Measurements from ENCODE around the gene ATP8A2. TPM values are rescaled to one million over a fixed set of nuclear protein-coding genes. Genes with fewer than 3 reads are reported as not detected.

ATP8A2 gene
- total RNA-seq, 2 donors from 2014 or later: 0.41 to 1.6 TPM

GRCh38 chr13:26017196-26017921 is 645.6 kb downstream of the ATP8A2 start:
- no peaks in the 10 kb centered on the region for H3K9me3 ChIP-seq
- H3K27ac ChIP-seq: no peak overlapping the region
- DNase-seq (ENCODE audit: low spot score): no peak
- no peak overlapping the region for H3K4me3 ChIP-seq
- H3K27me3 ChIP-seq (replicated peaks; ENCODE audit: insufficient read depth): no peaks in the 10 kb centered on the region
- TF ChIP-seq, protein P1, sequence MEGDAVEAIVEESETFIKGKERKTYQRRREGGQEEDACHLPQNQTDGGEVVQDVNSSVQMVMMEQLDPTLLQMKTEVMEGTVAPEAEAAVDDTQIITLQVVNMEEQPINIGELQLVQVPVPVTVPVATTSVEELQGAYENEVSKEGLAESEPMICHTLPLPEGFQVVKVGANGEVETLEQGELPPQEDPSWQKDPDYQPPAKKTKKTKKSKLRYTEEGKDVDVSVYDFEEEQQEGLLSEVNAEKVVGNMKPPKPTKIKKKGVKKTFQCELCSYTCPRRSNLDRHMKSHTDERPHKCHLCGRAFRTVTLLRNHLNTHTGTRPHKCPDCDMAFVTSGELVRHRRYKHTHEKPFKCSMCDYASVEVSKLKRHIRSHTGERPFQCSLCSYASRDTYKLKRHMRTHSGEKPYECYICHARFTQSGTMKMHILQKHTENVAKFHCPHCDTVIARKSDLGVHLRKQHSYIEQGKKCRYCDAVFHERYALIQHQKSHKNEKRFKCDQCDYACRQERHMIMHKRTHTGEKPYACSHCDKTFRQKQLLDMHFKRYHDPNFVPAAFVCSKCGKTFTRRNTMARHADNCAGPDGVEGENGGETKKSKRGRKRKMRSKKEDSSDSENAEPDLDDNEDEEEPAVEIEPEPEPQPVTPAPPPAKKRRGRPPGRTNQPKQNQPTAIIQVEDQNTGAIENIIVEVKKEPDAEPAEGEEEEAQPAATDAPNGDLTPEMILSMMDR (IDR thresholded peaks at IDR 0.05): no peak
- ATAC-seq (ENCODE audit: insufficient number of reproducible peaks, low FRiP score, low read depth): no peak
- no peaks in the 10 kb centered on the region for H3K36me3 ChIP-seq
- H3K4me1 ChIP-seq (ENCODE audit: control insufficient read depth in 1 of 2, low read depth in 2 of 2): peaks cover 0 to 16% of the 10 kb centered on the region in 2 donors

GRCh38 chr13:26017932-26018665 is 646.3 kb downstream of the ATP8A2 start:
- ATAC-seq (ENCODE audit: insufficient number of reproducible peaks, low FRiP score, low read depth) (no peak), DNase-seq (ENCODE audit: low spot score) (no peak)
- Histone ChIP-seq H3K4me1 (ENCODE audit: control insufficient read depth in 1 of 2, low read depth in 2 of 2) (peaks cover 0 to 23% of the 10 kb centered on the region in 2 donors), H3K4me3 (no peak overlapping the region), H3K27me3 (replicated peaks; ENCODE audit: insufficient read depth) (no peaks in the 10 kb centered on the region), H3K27ac (no peak overlapping the region), H3K36me3 (no peaks in the 10 kb centered on the region), H3K9me3 (no peaks in the 10 kb centered on the region)
- TF ChIP-seq, protein P1 (IDR thresholded peaks at IDR 0.05): no peak

DNA sequence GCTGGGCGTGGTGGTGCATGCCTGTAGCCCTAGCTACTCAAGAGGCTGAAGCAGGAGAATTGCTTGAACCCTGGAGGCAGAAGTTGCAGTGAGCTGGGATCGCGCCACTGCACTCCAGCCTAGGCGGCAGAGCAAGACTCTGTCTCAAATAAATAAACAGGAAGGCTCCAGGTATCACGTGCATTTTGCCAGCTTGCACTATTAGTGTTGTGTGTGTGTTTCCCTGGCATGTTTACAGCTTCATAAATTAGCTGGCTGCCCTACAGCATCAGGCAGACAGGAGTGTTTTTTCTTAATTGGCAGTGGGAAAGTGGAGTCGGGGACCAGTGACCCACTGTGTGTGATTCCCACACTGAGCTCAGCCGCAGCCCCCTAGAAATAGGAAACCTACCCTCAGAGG is 647.5 kb downstream of the ATP8A2 start:
- Histone ChIP-seq H3K27ac (no peak overlapping the region), H3K4me1 (ENCODE audit: control insufficient read depth in 1 of 2, low read depth in 2 of 2) (peaks cover 0 to 34% of the 10 kb centered on the region in 2 donors), H3K27me3 (replicated peaks; ENCODE audit: insufficient read depth) (no peaks in the 10 kb centered on the region), H3K9me3 (no peaks in the 10 kb centered on the region), H3K4me3 (no peak overlapping the region), H3K36me3 (no peaks in the 10 kb centered on the region)
- DNase-seq (ENCODE audit: low spot score) (no peak), ATAC-seq (ENCODE audit: insufficient number of reproducible peaks, low FRiP score, low read depth) (no peak)
- TF ChIP-seq, protein P1 (IDR thresholded peaks at IDR 0.05): no peak

- Histone ChIP-seq H3K27ac (no peak overlapping the region), H3K9me3 (no peaks in the 10 kb centered on the region), H3K27me3 (replicated peaks; ENCODE audit: insufficient read depth) (no peaks in the 10 kb centered on the region), H3K36me3 (no peaks in the 10 kb centered on the region), H3K4me1 (ENCODE audit: control insufficient read depth in 1 of 2, low read depth in 2 of 2) (peaks cover 0 to 43% of the 10 kb centered on the region in 2 donors), H3K4me3 (no peak overlapping the region)
- TF ChIP-seq, protein P1 (IDR thresholded peaks at IDR 0.05): no peak
- no peak for ATAC-seq (ENCODE audit: insufficient number of reproducible peaks, low FRiP score, low read depth)
- DNase-seq (ENCODE audit: low spot score): no peak
Observed at GRCh38 chr13:26019881-26020870, 648.4 kb downstream of the ATP8A2 start.
